Forelimb muscle (tissue), 1 donor: ENCODE results near the gene CS. TPM values are rescaled to one million over a fixed set of nuclear protein-coding genes. Genes with fewer than 3 reads are reported as not detected.
A peak's percentile ranks its signal among the peaks of the same experiment; 100 is the strongest.
"Not testable (repeated sequence)": the region's sequence is repeated elsewhere in the genome, so short reads cannot be mapped to it uniquely, and the experiment has no call there.

Experiments
- DNase-seq: peaks from one replicate; pipeline ENCODE4 v3.0.0-alpha.2; 2013; ENCODE audit warnings: low read depth
- polyA plus RNA-seq: library from polyadenylated mRNA; unstranded; fragments of 120-200 nt; gene quantifications from one replicate; pipeline ENCODE4 v1.2.1, GENCODE V29; 2013; ENCODE audit not compliant: insufficient read length

CS gene
- polyA plus RNA-seq, 1 donor, result 228 TPM

- DNase-seq, result no peak
Measured at GRCh38 chr12:56321027-56321426, 20.9 kb upstream of the CS start.

GRCh38 chr12:56317675-56318074 lies 17.5 kb upstream of the CS start:
- DNase-seq, result no peak

- peak; percentile 89 for DNase-seq
Measured at GRCh38 chr12:56315622-56316473, 15.7 kb upstream of the CS start, which contains the start of gene CNPY2. TSS of gene CNPY2 (minus strand) at chr12:56315988. CDS start at chr12:56315217, 771 bp downstream.

- no peak for DNase-seq
Measured at GRCh38 chr12:56315249-56315621, 15.1 kb upstream of the CS start.

- DNase-seq, result no peak
Measured at GRCh38 chr12:56311003-56311402, 10.9 kb upstream of the CS start.

- no peak for DNase-seq
Measured at GRCh38 chr12:56308714-56309113, 8.6 kb upstream of the CS start.

- no peak for DNase-seq
Measured at GRCh38 chr12:56307221-56307965, 7.3 kb upstream of the CS start.

GRCh38 chr12:56304872-56305590 lies 4.9 kb upstream of the CS start:
- DNase-seq, result no peak

- DNase-seq, result no peak
Measured at GRCh38 chr12:56304276-56304675, 4.1 kb upstream of the CS start.

- DNase-seq, result no peak
Measured at GRCh38 chr12:56300644-56301464, 724 bp upstream of the CS start.

- no peak for DNase-seq
Measured at GRCh38 chr12:56299308-56299852, 750 bp downstream of the CS start.

GRCh38 chr12:56298828-56299227 lies 1.3 kb downstream of the CS start:
- no peak for DNase-seq

- DNase-seq, result no peak
Measured at GRCh38 chr12:56297400-56297799, 2.7 kb downstream of the CS start.

GRCh38 chr12:56296295-56296694 lies 3.8 kb downstream of the CS start:
- no peak for DNase-seq

- DNase-seq, result no peak
Measured at GRCh38 chr12:56293795-56294194, 6.3 kb downstream of the CS start.

- DNase-seq, result no peak
Measured at GRCh38 chr12:56288705-56289387, 11.3 kb downstream of the CS start.

- DNase-seq, result no peak
Measured at GRCh38 chr12:56286044-56286830, 13.9 kb downstream of the CS start.

GRCh38 chr12:56284263-56284662 lies 15.9 kb downstream of the CS start:
- not testable (repeated sequence) for DNase-seq

- DNase-seq, result no peak
Measured at GRCh38 chr12:56282579-56282978, 17.6 kb downstream of the CS start.

GRCh38 chr12:56282030-56282429 lies 18.1 kb downstream of the CS start:
- DNase-seq, result no peak
